ENCODE measurements around the gene ENPP1. TPM values are rescaled to one million over a fixed set of nuclear protein-coding genes. Genes with fewer than 3 reads are reported as not detected.
"Not testable (repeated sequence)": the region's sequence is repeated elsewhere in the genome, so short reads cannot be mapped to it uniquely, and the experiment has no call there.

Gene ENPP1
- total RNA-seq, 1 experiment from 2014 or later, result 34.0 TPM

DNA sequence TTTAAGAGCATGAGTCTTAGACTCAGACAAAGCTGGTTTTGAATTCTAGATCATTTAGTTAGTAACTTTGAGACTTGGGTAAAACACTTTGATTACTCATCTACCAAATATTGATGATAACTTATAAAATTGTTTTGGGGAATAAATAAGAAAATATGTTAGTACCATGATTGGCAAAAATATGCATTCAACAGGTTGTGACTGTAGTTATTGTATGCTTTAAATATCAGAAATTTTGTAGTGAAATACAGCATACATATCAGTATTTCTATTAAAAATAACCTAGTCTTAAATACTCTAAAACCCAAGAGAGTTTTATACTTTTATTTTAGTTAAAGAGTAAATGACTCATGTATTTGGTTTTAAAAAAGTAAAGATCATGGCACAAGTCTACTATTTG is 68.7 kb downstream of the ENPP1 start:
- DNase-seq (ENCODE audit: low read depth), result no peak

DNA sequence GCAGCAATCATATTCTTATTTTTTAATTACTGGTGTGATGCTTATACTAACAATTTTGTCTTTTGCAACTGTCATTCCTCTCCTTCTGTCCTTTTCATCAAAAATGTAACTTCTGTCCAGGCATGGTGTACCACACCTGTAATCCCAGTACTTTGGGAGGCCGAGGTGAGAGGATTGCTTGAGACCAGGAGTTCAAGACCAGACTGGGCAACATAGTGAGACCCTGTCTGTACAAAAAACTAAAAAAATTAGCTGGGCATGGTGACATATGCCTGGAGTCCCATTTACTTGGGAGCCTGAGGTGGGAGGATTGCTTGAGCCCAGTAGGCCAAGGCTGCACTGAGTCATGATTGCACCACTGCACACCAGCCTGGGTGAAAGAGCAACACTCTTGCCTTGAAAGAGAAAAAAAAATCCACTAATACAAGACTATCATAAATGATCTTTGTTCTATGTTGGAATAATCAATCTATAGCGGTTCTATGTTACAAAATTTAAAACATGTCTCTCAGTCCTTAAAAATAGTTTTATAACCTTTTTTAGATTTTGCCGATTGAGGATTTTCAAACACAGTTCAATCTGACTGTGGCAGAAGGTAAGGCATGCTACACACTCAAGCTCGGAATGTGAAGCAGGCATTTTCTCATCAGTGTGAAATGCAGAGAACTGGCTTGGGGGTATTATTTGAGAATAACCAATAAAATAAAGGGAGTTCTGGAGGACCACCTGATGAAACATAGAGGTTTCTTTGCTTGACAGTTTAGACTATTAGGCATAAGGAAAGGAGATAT is 70.4 kb downstream of the ENPP1 start:
- no peak for DNase-seq (ENCODE audit: low read depth)

DNA sequence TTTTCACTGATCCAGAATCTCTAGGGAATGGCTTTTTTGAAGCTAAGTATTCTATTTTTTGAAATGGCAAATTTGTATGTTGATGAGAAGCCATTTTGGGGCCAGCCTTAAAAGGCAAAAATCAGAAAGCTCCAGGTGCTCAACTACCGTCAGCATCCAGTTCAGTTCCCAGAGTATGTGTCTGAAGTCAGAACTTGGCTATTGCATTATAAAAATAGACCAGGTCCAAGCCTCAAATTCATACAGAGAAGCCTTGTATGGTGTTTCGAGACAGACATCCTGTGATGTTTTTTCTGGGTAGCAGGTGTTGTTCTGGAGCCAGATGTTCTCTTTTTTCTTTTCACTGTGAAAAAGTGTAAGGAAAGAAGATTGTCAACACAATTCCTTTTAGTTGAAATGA is 75.2 kb downstream of the ENPP1 start:
- DNase-seq (ENCODE audit: low read depth), result no peak

DNA sequence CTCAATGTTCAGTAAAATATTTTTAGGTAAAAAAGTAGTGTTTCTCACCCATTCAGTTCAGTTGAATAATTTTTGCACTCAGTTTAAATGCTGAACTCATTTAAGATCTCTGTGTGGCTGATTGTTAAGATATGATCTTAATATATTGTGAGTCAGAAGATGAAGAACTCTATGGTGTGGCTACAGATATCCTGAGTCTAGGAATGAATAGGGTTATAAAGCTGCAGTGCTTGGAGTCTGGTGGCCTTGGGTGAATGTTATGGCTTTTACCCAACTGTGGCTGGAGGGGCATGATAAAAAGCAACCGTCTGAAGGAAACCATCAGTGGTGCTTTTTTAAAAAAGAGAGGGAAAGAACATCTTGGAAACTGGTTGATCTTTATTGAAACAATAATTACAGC is 77.4 kb downstream of the ENPP1 start:
- DNase-seq (ENCODE audit: low read depth), result peak; percentile 19

DNA sequence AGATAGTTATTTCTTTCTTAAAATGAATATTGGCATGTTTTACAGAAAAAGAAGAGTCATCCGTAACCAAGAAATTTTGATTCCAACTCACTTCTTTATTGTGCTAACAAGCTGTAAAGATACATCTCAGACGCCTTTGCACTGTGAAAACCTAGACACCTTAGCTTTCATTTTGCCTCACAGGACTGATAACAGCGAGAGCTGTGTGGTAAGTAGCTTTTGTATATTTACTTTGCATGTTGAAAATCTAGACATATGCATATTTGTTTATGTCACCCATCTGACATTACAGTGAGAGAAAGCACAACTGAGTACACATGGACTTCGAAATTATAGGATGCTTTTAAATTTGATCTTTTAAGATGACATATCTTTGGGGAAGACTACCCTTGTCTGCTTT is 78.7 kb downstream of the ENPP1 start:
- no peak for DNase-seq (ENCODE audit: low read depth)

DNA sequence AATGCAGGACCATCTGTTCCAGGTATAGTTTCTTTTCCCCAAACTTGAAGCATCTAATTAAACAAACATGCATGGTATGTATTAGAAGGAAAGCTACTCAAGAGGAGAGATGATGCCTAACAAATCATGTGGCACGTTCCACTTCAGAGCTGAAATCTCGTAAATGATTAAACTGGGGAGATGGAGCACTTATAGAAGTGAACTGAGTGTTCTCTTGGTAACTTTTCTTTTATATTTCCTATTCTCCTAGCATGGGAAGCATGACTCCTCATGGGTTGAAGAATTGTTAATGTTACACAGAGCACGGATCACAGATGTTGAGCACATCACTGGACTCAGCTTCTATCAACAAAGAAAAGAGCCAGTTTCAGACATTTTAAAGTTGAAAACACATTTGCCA is 82.3 kb downstream of the ENPP1 start:
- DNase-seq (ENCODE audit: low read depth), result no peak

DNA sequence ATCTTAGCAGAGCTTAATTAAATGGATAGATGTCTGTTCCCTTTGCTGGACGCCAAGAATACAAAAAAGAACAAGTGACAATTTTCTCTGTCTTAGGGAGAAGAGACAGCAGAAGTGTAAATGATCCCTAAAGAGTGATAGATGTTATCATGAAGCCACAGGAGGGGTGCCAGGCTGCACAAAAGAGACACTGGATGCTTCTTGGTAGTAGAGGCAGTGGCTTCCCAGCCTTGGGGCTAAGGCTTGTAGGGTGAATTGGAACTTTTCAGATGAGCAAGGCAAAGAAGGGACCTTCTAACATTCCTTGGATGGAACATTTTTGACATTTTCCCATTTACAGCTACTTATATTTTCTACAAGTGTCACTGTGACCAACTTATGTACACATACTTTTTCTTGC is 85.4 kb downstream of the ENPP1 start:
- DNase-seq (ENCODE audit: low read depth), result no peak

DNA sequence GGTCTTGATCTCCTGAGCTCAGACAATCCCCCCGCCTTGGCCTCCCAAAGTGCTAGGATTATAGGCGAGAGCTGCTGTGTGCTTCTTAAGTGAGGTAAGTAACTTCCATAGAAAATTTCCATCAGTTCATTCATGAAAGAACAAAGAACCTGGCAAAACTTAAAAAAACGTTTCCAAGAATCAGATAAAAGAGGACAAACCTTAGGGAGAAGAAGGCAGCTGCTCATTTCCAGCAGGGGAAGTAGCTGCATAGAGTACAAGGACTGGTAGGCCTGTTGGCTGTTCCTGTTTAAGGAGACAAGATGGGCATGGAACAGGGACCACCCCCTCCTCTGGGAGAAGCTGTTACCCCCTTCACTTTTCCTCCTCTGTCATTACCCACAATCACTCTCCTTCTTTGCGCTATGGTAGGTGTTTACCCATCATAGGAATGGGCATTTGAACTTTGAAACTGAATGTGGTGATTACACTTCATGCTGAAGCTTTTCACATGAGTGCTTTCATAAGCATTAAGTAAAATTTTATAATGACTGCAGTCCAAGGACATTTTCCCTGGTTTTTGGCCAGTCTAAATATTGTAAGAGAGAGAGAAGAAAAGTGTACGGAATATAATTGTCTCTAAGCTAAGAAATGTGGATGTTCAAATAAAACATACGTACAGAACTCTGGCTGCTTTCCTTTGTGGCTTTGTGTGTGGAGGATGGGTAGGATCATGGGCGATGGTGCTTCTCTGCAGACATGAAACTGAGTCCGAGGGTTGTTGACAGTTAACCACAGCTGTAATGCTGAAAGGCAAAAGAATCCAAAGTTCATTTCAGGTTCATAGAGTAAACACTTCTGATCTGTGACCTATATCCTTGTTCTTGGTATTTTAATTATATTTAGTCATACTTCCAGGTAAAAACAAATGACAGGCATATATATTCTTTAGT is 86.9 kb downstream of the ENPP1 start:
- DNase-seq (ENCODE audit: low read depth), result no peak

DNA sequence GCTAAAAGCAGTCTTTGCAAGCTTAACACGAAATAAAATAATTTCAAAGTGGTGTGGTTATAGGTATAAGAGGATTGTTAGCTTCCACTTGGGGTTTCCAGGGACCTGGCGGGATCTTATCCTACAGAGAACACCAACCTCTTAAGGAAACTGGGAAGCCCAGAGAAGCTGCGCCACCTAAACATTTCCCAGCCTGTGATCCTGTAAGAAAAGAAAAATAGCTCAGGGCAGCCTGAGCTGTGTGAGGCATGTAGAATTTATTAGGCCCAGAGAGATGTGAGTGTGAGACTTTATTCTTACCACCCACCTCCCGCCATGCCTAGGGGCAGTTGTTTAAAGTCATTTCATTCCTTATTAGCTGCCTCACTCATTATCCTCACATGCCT is 89.2 kb downstream of the ENPP1 start:
- no peak for DNase-seq (ENCODE audit: low read depth)

DNA sequence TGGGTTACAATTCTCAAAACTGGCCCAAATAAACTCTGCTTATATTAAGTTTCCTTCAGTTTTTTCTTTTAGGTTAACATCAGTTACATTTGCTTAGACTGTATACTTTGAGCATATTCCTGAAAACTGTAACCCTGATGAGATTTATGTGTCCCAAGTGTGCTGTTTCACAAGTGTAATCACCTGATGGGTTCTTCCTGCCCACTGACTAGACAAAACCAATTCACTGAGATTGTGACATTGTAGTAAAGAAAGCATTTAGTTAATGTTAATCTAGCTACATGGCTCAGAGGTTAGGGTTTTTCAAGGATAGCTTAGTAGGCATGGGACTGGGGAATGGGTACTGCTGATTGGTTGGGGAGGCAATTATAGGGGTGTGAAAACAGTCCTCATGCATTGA is 89.8 kb downstream of the ENPP1 start:
- DNase-seq (ENCODE audit: low read depth), result no peak

DNA sequence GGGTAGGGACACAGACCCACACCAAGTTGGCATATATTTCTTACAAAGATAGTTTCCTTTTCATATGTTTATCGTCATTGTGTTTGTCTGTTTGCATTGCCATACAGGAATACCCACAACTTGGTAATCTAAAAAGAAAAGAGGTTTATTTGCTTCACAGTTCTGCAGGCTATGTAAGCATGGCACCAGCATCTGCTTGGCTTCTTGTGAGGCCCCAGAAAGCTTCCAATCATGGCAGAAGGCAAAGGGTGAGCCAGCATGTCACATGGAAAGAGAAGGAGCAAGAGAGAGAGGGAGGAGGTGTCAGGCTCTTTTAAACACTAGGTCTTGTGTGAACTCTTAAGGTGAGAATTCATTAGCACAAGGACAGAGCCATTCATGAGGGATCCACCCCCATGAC is 90.9 kb downstream of the ENPP1 start:
- DNase-seq (ENCODE audit: low read depth), result no peak

DNA sequence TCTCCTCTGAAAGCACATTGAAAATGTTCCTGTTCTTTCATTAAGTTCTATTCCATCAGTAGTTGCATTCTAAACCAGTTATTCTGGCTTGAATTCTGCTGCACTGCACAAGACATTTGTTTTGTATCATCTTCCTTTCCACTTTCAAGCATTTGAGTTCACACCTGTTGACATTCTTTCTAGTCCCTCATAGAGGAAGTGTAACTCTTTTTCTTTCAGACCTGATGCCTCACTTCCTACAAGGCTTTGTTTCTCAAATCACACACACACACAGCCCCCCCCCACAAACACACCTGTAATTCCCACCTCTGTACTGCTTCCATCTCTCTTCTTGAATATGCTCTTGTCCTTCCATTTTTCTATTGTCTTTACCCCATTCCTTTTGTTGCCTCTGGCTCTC is 92.4 kb downstream of the ENPP1 start:
- no peak for DNase-seq (ENCODE audit: low read depth)

DNA sequence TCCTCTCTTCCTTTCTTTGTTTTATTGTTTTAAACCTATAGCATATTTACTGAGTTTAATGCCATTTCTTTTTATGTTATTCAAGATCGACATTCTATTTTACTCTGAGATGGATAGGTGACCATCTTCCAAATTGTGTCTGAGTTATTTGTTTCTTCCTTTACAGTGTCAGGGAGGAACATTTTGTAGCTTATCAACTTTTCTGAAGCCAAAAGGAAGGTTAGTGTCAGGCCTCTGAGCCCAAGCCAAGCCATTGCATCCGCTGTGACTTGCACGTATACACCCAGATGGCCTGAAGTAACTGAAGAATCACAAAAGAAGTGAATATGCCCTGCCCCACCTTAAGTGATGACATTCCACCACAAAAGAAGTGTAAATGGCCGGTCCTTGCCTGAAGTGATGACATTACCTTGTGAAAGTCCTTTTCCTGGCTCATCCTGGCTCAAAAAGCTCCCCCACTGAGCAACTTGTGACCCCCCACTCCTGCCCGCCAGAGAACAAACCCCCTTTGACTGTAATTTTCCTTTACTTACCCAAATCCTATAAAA is 93.6 kb downstream of the ENPP1 start:
- not testable (repeated sequence) for DNase-seq (ENCODE audit: low read depth)

DNA sequence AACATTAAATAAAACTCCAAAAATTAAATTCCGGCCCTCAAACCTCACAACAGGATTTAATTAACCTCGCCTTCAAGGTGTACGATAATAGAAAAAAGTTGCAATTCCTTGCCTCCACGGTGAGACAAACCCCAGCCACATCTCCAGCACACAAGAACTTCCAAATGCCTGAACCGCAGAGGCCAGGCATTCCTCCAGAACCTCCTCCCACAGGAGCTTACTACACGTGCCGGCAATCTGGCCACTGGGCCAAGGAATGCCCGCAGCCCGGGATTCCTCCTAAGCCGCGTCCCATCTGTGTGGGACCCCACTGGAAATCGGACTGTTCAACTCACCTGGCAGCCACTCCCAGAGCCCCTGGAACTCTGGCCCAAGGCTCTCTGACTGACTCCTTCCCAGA is 95.9 kb downstream of the ENPP1 start:
- peak; percentile 59 for DNase-seq (ENCODE audit: low read depth)

DNA sequence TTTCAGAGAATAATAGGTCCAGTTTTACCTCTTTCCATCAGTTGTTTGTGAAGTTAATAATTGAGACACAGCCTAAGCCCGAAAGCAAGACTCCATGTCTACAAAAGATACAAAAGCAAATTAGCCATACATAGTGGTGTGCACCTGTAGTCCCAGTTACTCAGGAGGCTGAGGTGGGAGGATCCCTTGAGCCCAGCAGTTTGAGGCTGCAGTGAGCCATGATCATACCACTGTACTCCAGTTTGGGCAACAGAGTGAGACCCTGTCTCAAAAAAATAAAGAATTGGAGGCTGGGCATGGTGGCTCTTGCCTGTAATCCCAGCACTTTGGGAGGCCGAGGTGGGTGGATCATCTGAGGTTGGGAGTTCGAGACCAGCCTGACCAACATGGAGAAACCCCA is 101.0 kb downstream of the ENPP1 start:
- DNase-seq (ENCODE audit: low read depth), result not testable (repeated sequence)

DNA sequence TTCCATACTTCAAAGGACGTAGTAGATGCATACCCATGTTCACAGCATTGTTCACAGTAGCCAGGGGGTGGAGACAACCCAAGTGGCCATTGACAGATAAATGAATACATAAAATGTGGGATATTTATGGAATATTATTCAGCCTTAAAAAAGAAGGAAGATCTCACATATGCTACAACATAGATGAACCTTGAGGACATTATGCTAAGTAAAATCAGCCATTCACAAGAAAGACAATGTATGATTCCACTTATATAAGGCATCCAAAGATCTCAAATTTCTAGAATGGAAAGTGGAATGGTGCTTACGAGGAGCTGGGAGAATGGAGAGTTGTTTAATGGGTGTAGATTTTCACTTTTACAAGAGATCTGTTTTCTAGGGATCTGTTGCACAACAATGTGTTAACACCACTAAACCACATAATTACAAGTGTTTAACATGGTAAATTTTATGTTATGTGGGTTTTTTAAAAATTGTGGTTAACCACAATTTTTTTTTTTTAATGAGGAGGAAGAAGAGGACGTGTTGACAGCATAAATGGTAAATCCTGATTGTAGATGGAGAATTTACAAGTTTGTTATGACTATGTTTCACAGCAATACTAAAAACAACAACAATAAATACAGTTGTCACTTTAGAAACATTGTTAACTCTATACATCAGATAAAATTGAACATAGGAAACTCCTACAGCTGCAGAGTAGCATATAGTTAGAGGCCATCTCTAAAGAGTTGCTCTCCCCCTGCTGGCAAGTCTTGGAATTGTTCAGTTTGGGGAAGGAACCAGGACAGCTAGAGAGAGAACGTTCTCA is 101.8 kb downstream of the ENPP1 start:
- peak; percentile 72 for DNase-seq (ENCODE audit: low read depth)

DNA sequence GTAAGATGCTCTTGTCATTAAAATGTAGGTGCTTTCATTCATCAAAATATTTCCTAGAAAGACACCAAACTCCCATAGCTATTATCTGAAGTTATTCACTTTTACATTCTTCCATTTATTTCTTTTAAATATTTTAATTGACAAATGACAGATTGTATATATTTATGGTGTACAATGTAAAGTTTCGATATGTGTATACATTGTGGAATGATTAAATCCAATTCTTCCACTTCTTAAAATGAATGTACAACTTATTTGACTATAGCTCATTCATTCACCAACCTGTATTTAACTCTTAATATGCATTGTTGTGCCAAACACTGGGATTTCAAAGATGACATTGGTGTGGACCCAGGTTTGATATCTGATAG is 102.4 kb downstream of the ENPP1 start:
- DNase-seq (ENCODE audit: low read depth), result no peak

DNA sequence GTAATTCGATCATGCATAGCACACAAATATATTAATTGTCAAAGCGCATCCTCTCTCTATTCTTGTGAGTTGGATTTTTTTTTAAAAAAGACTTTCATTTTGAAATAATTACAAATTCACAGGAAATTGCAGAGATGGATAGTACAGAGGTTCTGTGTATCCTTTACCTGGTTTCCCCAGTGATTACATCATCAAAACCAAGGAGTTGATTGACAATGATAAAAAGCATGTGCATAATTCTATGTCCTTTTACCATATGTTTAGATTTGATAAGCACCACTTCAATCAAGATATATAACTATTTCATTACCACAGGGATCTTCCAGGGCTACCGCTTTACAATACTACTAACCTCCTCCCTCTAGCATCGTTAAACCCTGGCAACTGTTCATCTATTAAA is 103.1 kb downstream of the ENPP1 start:
- no peak for DNase-seq (ENCODE audit: low read depth)

DNA sequence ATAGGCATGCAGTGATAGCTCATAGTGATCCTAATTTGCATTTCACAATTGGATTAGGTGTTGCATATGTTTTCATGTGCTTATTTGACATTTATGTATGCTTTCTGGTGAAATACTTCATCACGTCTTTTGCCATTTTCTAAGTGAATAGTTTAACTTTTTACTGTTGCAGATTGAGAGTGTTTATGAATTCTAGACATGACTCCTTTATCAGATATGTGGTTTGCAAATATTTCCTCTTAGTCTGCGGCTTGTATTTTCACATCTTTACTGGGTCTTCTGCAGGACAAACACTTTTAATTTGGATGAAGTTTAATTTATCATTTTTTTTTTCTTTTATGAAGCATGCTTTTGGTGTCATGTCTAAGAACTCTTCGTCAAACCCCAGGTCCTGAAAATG is 104.1 kb downstream of the ENPP1 start:
- DNase-seq (ENCODE audit: low read depth), result no peak

DNA sequence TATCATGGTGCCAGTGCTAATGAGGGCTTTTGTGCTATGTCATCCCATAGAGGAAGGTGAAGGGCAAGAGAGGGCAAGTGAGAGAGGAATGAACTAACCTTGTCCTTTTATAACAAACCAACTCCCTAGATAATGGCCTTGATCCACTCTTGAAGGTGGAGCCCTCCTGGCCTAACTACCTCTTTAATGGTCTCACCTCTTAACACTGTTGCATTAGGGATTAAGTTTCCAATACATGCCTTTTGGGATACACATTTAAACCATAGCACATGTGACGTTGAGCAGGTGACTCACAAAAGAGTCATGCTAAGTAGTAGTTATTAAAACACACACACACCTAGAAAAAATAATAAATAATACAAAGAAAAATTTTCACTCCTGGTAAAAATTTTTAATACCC is 106.4 kb downstream of the ENPP1 start:
- DNase-seq (ENCODE audit: low read depth), result peak; percentile 26

DNA sequence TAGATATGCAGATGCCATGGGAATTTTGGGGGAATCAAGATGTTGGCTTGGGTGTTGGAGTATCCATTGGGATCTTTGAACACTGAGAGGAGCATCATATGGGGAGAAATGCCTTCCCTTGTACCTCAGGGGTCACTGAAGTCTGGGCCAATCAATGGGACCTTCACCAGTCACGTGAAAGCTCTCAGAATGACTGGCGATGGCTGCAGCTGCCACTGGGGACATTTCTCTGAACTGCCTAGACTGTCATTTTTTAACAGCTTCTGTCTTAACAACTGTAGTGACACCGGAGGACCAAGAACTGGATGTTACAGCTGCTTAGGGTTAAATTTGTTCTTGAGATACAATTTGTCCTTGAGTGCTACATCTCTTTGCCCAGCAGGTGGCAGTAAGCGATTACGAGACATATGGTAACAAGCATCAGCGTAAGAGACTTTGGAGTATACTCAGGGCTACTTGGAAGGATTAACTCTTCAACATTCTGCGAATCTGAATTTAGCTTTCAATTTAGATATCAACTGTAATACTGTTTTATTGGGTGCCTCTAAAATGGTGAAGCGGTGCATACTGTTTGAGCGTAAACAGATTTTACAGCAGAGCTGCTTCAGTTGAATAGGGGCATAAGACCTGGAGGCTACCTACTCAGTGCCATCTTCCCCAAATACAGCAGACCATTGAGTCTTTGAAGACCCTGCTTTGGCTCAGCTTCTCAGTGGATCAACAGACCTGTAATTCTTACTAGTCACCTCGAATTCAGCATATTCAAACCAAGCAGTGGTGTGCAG is 107.3 kb downstream of the ENPP1 start:
- DNase-seq (ENCODE audit: low read depth), result peak; percentile 77

All from RPMI7951 (cell line).